Heart left ventricle (tissue), 16 donors: ENCODE data around the gene GRIN2D. TPM values are rescaled to one million over a fixed set of nuclear protein-coding genes. Genes with fewer than 3 reads are reported as not detected.

Source experiments
- ATAC-seq, 4 donors: fragments of 200-7000 bp; cut with Tn5 transposase; one replicate each; pipeline ENCODE4 v1.9.1; 2020 to 2022; ENCODE audit warnings: moderate library complexity in 4 of 4, mild to moderate bottlenecking in 3 of 4, moderate number of reproducible peaks in 1 of 4
- DNase-seq, 5 donors: peaks; one replicate each; pipeline ENCODE4 v3.0.0-alpha.2; 2020
- H3K27ac ChIP-seq, 12 donors: fragments of 200-600 bp; sonication (generic) in 4 of 12; one replicate each; pipeline versions ENCODE4 v1.5.0 to v1.8.0; 2016 to 2022; ENCODE audit warnings: mild to moderate bottlenecking in 2 of 12
- H3K27me3 ChIP-seq, 9 donors: fragments of 200-600 bp; sonication (generic) in 2 of 9; one replicate each; pipeline versions ENCODE4 v1.5.1 to v1.8.0; 2016 to 2022; ENCODE audit warnings: mild to moderate bottlenecking in 3 of 9
- H3K36me3 ChIP-seq, 9 donors: fragments of 200-600 bp; sonication (generic) in 2 of 9; one replicate each; pipeline versions ENCODE4 v1.5.0 to v1.8.0; 2018 to 2022; ENCODE audit warnings: mild to moderate bottlenecking in 2 of 9
- H3K4me1 ChIP-seq, 12 donors: fragments of 200-600 bp; sonication (generic) in 4 of 12; one replicate each; pipeline versions ENCODE4 v1.5.0 to v1.8.0; 2016 to 2022; ENCODE audit warnings: mild to moderate bottlenecking in 3 of 12
- H3K4me3 ChIP-seq, 12 donors: fragments of 200-600 bp; sonication (generic) in 4 of 12; one replicate each; pipeline versions ENCODE4 v1.5.0 to v1.8.0; 2017 to 2022; ENCODE audit warnings: mild to moderate bottlenecking in 9 of 12, moderate library complexity in 4 of 12
- H3K9me3 ChIP-seq, 12 donors: fragments of 200-600 bp; sonication (generic) in 4 of 12; one replicate each; pipeline versions ENCODE4 v1.5.0 to v1.8.0; 2016 to 2022; ENCODE audit warnings: mild to moderate bottlenecking in 1 of 12
- POLR2A ChIP-seq, 2 donors: fragments of 450-650 bp; IDR thresholded peaks; one replicate each; pipeline ENCODE4 v1.6.1; 2017; ENCODE audit warnings: antibody characterized with exemption in 2 of 2, mild to moderate bottlenecking in 2 of 2, moderate library complexity in 2 of 2
- WGBS, 4 donors: extraction: QIAGEN DNeasy Blood & Tissue Kit in 2 of 4; methylation state at CpG; one replicate each; pipeline versions ENCODE4 v1.1.5 to v1.1.7; 2013 to 2018; 5-methylcytosine and 5-hydroxymethylcytosine counted together
- intact Hi-C, 10 donors: fragments of 100-400 bp; cut with DNase I; formaldehyde crosslinking; loops; one replicate each; pipeline versions ENCODE4 v1.11.1 to v1.14.2; 2022
- polyA plus RNA-seq, 2 donors: library from polyadenylated mRNA; stranded (reverse); fragments of 200-250 nt; gene quantifications; one replicate each; pipeline ENCODE4 v1.2.3, GENCODE V29; 2013
- total RNA-seq, 9 donors: library from RNA; depleted of rRNA in 2 of 9; stranded (reverse); fragments of >200 nt in 2 of 9; fragmentation: NEBNext Ultra II Directional in 3 of 9; extraction: Animal tissue kit (Norgen Biotek cat#: 25700) in 3 of 9; gene quantifications; one replicate each; pipeline versions ENCODE4 v1.1.0 to v1.2.4, GENCODE V29; 2016 to 2023
- TF ChIP-seq, protein P1 (sequence below), 12 donors: fragments of 200-600 bp; sonication (generic) in 4 of 12; IDR thresholded peaks; one replicate each; pipeline versions ENCODE4 v1.5.0 to v1.8.0; 2018 to 2022; ENCODE audit warnings: antibody characterized with exemption in 12 of 12, mild to moderate bottlenecking in 5 of 12
- donor health status: ischemic (EF 13 %, LVEDD 7.1; RV severe dilation, severe dysfunction).
- donor health status: healthy with polysubstance abuse.
- donor health status: DM: no; HTN: yes; CAD: no.
- donor health status: DM: no; HTN: no; CAD: no.
- donor health status: ischemic (EF 25% LVEDD 6.9; RV normal size, moderate dysfunction).
- donor health status: ischemic (EF 25% LVEDD 5.7; RV mildly dilated, moderate dysfunction).
- donor health status: healthy.
- donor health status: DM: yes; HTN: yes; CAD: no.
- donor health status: ischemic (EF 35%, LVEDD 5.7; RV mildly dilated, moderate dysfunction).
- donor health status: nonischemic (EF 11% LVEDD 7.7; RV severe dilation, severe dysfunction).
- donor health status: DM: yes; HTN: yes; CAD: no.
- donor health status: PGD.
- donor health status: ischemic (EF 29% LVEDD 5.4; RV normal size, mild dysfunction).
- donor health status: nonischemic (EF 23%, LVEDD 6.1; RV moderate dilation, normal function).

Gene GRIN2D
- total and polyA plus RNA-seq, 11 donors = 0.14 to 1.6 (median 0.19) TPM

DNA sequence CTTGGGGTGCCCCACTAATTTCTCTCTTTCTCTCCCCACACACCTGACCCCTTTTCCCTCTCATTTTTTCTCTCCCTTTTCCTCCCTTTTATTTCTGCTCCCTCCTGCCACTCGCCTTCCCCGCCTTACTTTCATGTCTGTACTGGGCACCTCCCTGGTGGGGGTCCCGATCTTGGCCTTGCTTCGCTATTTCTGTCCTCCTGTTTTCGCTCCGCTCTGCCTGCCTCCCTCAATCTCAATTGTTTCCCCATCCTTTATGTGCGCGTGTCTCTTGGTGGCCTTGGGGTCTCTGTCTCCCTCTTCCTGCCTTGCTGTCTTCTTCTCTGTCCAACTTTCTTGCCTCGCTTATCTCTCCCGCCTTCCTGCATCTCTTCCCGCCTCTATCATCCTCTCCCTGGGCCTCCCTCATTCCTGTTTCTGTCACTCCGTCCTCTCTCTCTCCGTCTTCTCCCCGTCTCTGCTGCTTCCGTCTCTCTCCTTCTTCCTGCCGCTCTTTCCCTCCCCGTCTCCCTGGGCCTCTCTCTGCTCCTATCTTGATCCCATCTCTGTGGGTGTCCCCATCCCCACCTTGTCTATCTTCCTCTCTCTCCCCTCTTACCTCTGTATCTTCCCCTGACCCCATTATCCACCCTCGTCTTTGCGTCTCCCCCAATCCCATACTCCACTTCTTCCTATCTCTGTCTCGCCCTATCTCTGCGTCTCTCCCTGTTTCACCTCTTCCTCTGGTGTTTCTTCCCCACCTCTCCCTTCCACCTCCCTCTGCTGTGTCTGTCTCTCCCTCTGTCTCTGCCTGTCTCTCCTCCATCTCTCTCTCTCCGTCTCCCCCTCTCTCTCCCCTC lies 4.0 kb downstream of the GRIN2D start:
- TF ChIP-seq POLR2A (IDR thresholded peaks at IDR 0.05) = no peak
- TF ChIP-seq, protein P1, sequence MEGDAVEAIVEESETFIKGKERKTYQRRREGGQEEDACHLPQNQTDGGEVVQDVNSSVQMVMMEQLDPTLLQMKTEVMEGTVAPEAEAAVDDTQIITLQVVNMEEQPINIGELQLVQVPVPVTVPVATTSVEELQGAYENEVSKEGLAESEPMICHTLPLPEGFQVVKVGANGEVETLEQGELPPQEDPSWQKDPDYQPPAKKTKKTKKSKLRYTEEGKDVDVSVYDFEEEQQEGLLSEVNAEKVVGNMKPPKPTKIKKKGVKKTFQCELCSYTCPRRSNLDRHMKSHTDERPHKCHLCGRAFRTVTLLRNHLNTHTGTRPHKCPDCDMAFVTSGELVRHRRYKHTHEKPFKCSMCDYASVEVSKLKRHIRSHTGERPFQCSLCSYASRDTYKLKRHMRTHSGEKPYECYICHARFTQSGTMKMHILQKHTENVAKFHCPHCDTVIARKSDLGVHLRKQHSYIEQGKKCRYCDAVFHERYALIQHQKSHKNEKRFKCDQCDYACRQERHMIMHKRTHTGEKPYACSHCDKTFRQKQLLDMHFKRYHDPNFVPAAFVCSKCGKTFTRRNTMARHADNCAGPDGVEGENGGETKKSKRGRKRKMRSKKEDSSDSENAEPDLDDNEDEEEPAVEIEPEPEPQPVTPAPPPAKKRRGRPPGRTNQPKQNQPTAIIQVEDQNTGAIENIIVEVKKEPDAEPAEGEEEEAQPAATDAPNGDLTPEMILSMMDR (IDR thresholded peaks at IDR 0.05) = no peak
- H3K27me3 ChIP-seq = peaks cover 24 to 67% (median 51%) of the 10 kb centered on the region in 9 donors
- H3K4me1 ChIP-seq = peaks cover 0 to 35% (median 13%) of the 10 kb centered on the region in 12 donors
- ATAC-seq = no peak
- H3K36me3 ChIP-seq = no peaks in the 10 kb centered on the region
- WGBS, 4 donors = 28 to 31% (median 29%) methylated on average over 22 of the region's 22 CpGs
- peak overlapping the region in 10 of 12 donors; percentile 8 to 56 (median 44) for H3K4me3 ChIP-seq
- no peaks in the 10 kb centered on the region for H3K9me3 ChIP-seq
- intact Hi-C loops = loop anchor here in 1 of 10 donors (10.0 kb wide), 1 partner anchor 187 kb away; no protein-coding TSS in a partner anchor
- peak overlapping the region in 3 of 12 donors; percentile 29 to 46 (median 30) for H3K27ac ChIP-seq
- DNase-seq = no peak

DNA sequence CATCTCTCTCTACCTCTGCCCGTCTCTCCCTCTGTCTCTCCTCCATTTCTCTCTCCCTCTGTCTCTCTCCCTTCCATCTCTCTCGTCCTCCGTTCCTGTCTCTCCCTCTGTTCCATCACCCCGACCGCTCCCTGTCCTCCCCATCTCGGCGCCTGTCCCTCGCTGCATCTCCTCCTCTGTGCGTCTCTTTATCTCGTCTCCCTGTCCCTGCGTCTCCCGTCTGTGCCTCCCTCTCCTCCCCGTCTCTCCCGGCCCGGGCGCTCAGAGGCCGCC lies 4.6 kb downstream of the GRIN2D start:
- DNase-seq (no peak), ATAC-seq (no peak)
- no peaks in the 10 kb centered on the region for H3K36me3 ChIP-seq
- peak overlapping the region in 11 of 12 donors; percentile 8 to 56 (median 40) for H3K4me3 ChIP-seq
- H3K27ac ChIP-seq = peak overlapping the region in 3 of 12 donors; percentile 29 to 46 (median 30)
- H3K27me3 ChIP-seq = peaks cover 24 to 62% (median 46%) of the 10 kb centered on the region in 9 donors
- TF ChIP-seq, protein P1 (IDR thresholded peaks at IDR 0.05) = no peak
- no peak for TF ChIP-seq POLR2A (IDR thresholded peaks at IDR 0.05)
- 2 to 3% (median 2%) methylated on average over 17 of the region's 17 CpGs for WGBS, 4 donors
- intact Hi-C loops = loop anchor here in 1 of 10 donors (10.0 kb wide), 1 partner anchor 187 kb away; no protein-coding TSS in a partner anchor
- H3K9me3 ChIP-seq = no peaks in the 10 kb centered on the region
- H3K4me1 ChIP-seq = peaks cover 0 to 35% (median 13%) of the 10 kb centered on the region in 12 donors

DNA sequence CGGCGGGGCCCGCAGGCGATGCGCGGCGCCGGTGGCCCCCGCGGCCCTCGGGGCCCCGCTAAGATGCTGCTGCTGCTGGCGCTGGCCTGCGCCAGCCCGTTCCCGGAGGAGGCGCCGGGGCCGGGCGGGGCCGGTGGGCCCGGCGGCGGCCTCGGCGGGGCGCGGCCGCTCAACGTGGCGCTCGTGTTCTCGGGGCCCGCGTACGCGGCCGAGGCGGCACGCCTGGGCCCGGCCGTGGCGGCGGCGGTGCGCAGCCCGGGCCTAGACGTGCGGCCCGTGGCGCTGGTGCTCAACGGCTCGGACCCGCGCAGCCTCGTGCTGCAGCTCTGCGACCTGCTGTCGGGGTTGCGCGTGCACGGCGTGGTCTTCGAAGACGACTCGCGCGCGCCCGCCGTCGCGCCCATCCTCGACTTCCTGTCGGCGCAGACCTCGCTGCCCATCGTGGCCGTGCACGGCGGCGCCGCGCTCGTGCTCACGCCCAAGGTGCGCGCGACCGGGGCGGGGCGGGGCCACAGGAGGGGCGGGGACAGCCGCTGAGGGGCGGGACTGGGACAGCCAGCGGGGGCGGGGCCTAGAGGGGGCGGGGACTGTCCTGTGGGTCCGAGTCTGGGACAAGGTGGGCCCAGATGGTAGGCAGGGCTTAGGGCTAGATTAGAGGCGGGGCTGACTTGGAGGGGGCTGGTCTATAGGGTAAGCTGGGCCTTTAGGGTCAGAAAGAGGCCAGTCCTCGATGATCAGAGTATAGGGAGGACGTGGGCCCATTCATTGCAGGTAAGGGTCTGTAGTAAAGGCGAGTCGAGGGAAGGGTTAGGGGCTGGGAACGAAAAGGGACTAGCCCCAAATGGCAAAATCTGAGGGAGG lies 5.1 kb downstream of the GRIN2D start:
- no peak for TF ChIP-seq POLR2A (IDR thresholded peaks at IDR 0.05)
- TF ChIP-seq, protein P1 (IDR thresholded peaks at IDR 0.05) = no peak
- intact Hi-C loops = loop anchor here in 1 of 10 donors (10.0 kb wide), 1 partner anchor 186 kb away; no protein-coding TSS in a partner anchor
- DNase-seq (peak; percentile 64 to 92 (median 79)), ATAC-seq (peak; percentile 11 to 77 (median 66))
- H3K4me1 ChIP-seq = peaks cover 0 to 37% (median 10%) of the 10 kb centered on the region in 12 donors
- no peaks in the 10 kb centered on the region for H3K9me3 ChIP-seq
- WGBS, 4 donors = 6 to 24% (median 12%) methylated on average over 26 to 104 of the region's 104 CpGs
- no peaks in the 10 kb centered on the region for H3K36me3 ChIP-seq
- peaks cover 24 to 56% (median 40%) of the 10 kb centered on the region in 9 donors for H3K27me3 ChIP-seq
- peak overlapping the region in 5 of 12 donors; percentile 8 to 54 (median 30) for H3K27ac ChIP-seq
- H3K4me3 ChIP-seq = peak overlapping the region in 11 of 12 donors; percentile 8 to 56 (median 40)
